Lower leg skin (tissue), 3 donors: Measurements from ENCODE around the gene ACOT4.

Experiments
- CTCF ChIP-seq, 3 donors: fragments of 450-650 bp; IDR thresholded peaks; one replicate each; pipeline ENCODE4 v1.5.1; 2016; ENCODE audit warnings: antibody characterized with exemption in 3 of 3, mild to moderate bottlenecking in 3 of 3, moderate library complexity in 2 of 3
- POLR2A ChIP-seq, 2 donors: fragments of 450-650 bp; IDR thresholded peaks; one replicate each; pipeline ENCODE4 v1.6.1; 2016 to 2017; ENCODE audit warnings: antibody characterized with exemption in 2 of 2, mild to moderate bottlenecking in 1 of 2, moderate library complexity in 1 of 2

- no peak for TF ChIP-seq CTCF (IDR thresholded peaks at IDR 0.05)
- TF ChIP-seq POLR2A (IDR thresholded peaks at IDR 0.05): no peak
Observed at GRCh38 chr14:73623504-73624054, 31.9 kb downstream of the ACOT4 start.
